Measurements from ENCODE around the gene PARL.

- TF ChIP-seq CTCF (conservative IDR thresholded peaks at IDR 0.05; ENCODE audit: low read depth, low read length) (no peak), EZH2 (IDR thresholded peaks at IDR 0.05; ENCODE audit: borderline replicate concordance, low read depth, low read length, poor library complexity, severe bottlenecking) (no peak)
Observed at GRCh38 chr3:183800243-183800863, 84.3 kb downstream of the PARL start.
